Left ventricle myocardium inferior (tissue), 1 donor: ENCODE results near the gene C1GALT1. TPM values are rescaled to one million over a fixed set of nuclear protein-coding genes. Genes with fewer than 3 reads are reported as not detected.

Source experiments
- DNase-seq: peaks from one replicate; pipeline ENCODE4 v3.0.0-alpha.2; 2020
- H3K27ac ChIP-seq: fragments of 200-600 bp; replicated peaks from 2 replicates; pipeline ENCODE4 v1.8.0; 2021
- H3K27me3 ChIP-seq: fragments of 200-600 bp; 2 replicates; pipeline ENCODE4 v1.8.0; 2021; ENCODE audit warnings: low read depth
- H3K36me3 ChIP-seq: fragments of 200-600 bp; 2 replicates; pipeline ENCODE4 v1.8.0; 2021
- H3K4me1 ChIP-seq: fragments of 200-600 bp; 2 replicates; pipeline ENCODE4 v1.8.0; 2021
- H3K4me3 ChIP-seq: fragments of 200-600 bp; 2 replicates; pipeline ENCODE4 v1.8.0; 2021; ENCODE audit warnings: mild to moderate bottlenecking, moderate library complexity
- H3K9me3 ChIP-seq: fragments of 200-600 bp; replicated peaks from 2 replicates; pipeline ENCODE4 v1.8.0; 2021
- intact Hi-C: fragments of 100-400 bp; cut with micrococcal nuclease; formaldehyde crosslinking; loops from one replicate; pipeline ENCODE4 v1.11.0; 2022
- total RNA-seq: library from RNA; stranded (reverse); fragmentation: NEBNext Ultra II Directional; extraction: Animal tissue kit (Norgen Biotek cat#: 25700); gene quantifications from one replicate; pipeline ENCODE4 v1.2.1, GENCODE V29; 2021
- TF ChIP-seq, protein P1 (sequence below): fragments of 200-600 bp; IDR thresholded peaks from 2 replicates; pipeline ENCODE4 v1.8.0; 2021; ENCODE audit warnings: antibody characterized with exemption, mild to moderate bottlenecking, borderline replicate concordance
- donor health status: DM: no; HTN: yes; CAD: no; lungs with severe emphysema.

Gene C1GALT1
- total RNA-seq, 1 donor from 2014 or later: 19.4 TPM

DNA sequence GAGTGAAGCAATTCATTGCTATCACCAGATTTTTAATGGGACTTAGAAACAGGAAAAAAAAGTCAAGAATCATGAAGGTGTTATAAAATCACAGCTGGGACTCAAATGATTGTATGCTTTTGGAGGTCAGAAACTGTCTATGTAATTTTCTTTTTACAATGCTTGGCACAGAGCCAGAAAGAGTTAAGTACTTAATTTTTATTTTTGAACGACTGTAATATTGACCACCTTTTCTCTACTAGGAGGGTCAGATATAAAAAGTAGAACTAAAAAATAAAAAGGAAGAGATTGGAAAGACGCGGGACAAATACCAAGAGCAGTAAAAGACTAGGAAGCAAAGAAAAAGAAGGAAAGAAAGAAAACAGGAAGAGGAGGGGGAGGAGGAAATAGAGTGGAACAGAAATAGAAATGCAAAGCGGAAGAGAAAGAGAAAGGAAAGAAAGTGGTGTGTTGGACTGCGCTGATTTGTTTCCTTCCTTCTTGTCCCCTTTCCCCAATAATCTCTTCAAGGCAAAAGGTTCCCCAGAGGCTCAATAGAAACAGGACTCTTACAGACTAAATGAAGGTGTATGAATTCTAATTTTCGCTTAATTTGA, 23.2 kb upstream of the C1GALT1 start:
- TF ChIP-seq, protein P1, sequence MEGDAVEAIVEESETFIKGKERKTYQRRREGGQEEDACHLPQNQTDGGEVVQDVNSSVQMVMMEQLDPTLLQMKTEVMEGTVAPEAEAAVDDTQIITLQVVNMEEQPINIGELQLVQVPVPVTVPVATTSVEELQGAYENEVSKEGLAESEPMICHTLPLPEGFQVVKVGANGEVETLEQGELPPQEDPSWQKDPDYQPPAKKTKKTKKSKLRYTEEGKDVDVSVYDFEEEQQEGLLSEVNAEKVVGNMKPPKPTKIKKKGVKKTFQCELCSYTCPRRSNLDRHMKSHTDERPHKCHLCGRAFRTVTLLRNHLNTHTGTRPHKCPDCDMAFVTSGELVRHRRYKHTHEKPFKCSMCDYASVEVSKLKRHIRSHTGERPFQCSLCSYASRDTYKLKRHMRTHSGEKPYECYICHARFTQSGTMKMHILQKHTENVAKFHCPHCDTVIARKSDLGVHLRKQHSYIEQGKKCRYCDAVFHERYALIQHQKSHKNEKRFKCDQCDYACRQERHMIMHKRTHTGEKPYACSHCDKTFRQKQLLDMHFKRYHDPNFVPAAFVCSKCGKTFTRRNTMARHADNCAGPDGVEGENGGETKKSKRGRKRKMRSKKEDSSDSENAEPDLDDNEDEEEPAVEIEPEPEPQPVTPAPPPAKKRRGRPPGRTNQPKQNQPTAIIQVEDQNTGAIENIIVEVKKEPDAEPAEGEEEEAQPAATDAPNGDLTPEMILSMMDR: no peak
- Histone ChIP-seq H3K27me3 (no peaks in the 10 kb centered on the region), H3K36me3 (no peaks in the 10 kb centered on the region), H3K4me1 (no peaks in the 10 kb centered on the region), H3K4me3 (no peak overlapping the region), H3K27ac (no peak overlapping the region), H3K9me3 (peaks cover 1% of the 10 kb centered on the region)
- no peak for DNase-seq
- intact Hi-C loops: no loop called here

- intact Hi-C loops: no loop called here
- H3K27me3 ChIP-seq: no peaks in the 10 kb centered on the region
- TF ChIP-seq, protein P1: no peak
- no peaks in the 10 kb centered on the region for H3K4me1 ChIP-seq
- H3K4me3 ChIP-seq: no peak overlapping the region
- H3K27ac ChIP-seq: no peak overlapping the region
- no peaks in the 10 kb centered on the region for H3K36me3 ChIP-seq
- no peak for DNase-seq
- peaks cover 7% of the 10 kb centered on the region for H3K9me3 ChIP-seq
These were observed 17.8 kb upstream of the C1GALT1 start for GRCh38 chr7:7164591-7164990.

GRCh38 chr7:7165372-7165771, 17.0 kb upstream of the C1GALT1 start:
- Histone ChIP-seq H3K27ac (no peak overlapping the region), H3K9me3 (peaks cover 14% of the 10 kb centered on the region), H3K4me3 (no peak overlapping the region), H3K27me3 (no peaks in the 10 kb centered on the region), H3K4me1 (no peaks in the 10 kb centered on the region), H3K36me3 (no peaks in the 10 kb centered on the region)
- DNase-seq: no peak
- intact Hi-C loops: no loop called here
- TF ChIP-seq, protein P1: no peak

- TF ChIP-seq, protein P1: no peak
- no peaks in the 10 kb centered on the region for H3K36me3 ChIP-seq
- no peaks in the 10 kb centered on the region for H3K4me1 ChIP-seq
- DNase-seq: no peak
- no peak overlapping the region for H3K4me3 ChIP-seq
- no peak overlapping the region for H3K27ac ChIP-seq
- no peaks in the 10 kb centered on the region for H3K27me3 ChIP-seq
- intact Hi-C loops: no loop called here
- H3K9me3 ChIP-seq: peaks cover 23% of the 10 kb centered on the region
These were observed 16.0 kb upstream of the C1GALT1 start for GRCh38 chr7:7166318-7166717.

DNA sequence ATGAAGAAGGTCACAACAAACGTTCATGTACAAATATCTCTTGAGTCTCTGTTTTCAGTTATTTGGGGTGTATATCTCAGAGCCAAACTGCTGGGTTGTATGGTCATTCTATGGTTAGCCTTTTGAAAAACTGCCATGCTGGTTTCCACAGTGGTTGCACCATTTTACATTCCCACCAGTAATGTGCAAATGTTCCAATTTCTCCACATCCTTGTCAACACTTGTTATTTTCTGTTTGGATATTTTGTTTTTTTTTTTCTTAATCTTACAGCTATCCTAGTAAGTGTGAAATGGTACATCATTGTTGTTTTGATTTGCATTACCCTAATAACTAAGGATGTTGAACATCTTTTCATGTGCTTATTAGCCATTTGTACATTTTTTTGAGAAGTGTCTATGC, 13.0 kb upstream of the C1GALT1 start:
- H3K4me3 ChIP-seq: no peak overlapping the region
- H3K27me3 ChIP-seq: no peaks in the 10 kb centered on the region
- intact Hi-C loops: no loop called here
- TF ChIP-seq, protein P1: no peak
- no peak for DNase-seq
- H3K27ac ChIP-seq: no peak overlapping the region
- no peaks in the 10 kb centered on the region for H3K36me3 ChIP-seq
- peaks cover 43% of the 10 kb centered on the region for H3K9me3 ChIP-seq
- H3K4me1 ChIP-seq: no peaks in the 10 kb centered on the region
